GM12872 (cell line): ENCODE data around the gene CDK15.

ENCODE experiments used
- TF ChIP-seq, protein P1 (sequence below): IDR thresholded peaks from 3 replicates; pipeline ENCODE4 v1.5.1; 2011; ENCODE audit warnings: low read depth, mild to moderate bottlenecking, low read length, moderate library complexity; ENCODE audit not compliant: insufficient read depth

Gene CDK15

DNA sequence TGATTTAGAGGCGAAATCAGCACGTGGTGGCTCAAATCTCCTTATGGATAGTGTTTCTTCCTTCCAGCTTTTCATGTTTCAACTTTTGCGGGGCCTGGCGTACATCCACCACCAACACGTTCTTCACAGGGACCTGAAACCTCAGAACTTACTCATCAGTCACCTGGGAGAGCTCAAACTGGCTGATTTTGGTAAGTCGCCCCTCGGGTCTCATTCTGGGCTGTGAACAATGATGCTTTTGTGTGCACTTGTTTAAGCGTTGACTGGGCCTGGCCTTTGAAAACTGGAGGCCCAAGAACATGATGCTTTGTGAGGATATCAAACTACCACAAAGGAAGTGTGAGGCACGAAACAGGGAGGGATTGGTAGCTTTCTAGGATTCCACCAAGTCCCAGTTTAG lies 27.4 kb downstream of the CDK15 start:
- TF ChIP-seq, protein P1, sequence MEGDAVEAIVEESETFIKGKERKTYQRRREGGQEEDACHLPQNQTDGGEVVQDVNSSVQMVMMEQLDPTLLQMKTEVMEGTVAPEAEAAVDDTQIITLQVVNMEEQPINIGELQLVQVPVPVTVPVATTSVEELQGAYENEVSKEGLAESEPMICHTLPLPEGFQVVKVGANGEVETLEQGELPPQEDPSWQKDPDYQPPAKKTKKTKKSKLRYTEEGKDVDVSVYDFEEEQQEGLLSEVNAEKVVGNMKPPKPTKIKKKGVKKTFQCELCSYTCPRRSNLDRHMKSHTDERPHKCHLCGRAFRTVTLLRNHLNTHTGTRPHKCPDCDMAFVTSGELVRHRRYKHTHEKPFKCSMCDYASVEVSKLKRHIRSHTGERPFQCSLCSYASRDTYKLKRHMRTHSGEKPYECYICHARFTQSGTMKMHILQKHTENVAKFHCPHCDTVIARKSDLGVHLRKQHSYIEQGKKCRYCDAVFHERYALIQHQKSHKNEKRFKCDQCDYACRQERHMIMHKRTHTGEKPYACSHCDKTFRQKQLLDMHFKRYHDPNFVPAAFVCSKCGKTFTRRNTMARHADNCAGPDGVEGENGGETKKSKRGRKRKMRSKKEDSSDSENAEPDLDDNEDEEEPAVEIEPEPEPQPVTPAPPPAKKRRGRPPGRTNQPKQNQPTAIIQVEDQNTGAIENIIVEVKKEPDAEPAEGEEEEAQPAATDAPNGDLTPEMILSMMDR, result no peak

DNA sequence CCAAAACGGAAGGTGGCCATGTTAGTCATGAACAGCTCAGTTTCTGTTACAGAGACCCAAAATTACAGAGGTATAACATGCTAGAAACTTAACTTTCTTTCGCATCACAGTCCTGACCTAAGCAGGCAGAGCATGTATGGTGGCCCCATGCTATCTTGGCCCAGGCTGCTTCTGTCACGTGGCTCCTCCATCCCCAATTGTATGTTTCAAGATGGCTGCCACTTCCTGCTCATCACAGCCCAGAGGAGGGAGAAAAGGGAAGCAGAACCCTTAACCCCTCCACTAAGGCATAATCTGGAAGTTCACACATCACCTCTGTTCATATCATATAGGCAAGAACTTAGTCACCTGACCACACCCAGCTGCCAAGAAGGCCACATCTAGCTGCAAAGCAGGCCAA lies 28.7 kb downstream of the CDK15 start:
- TF ChIP-seq, protein P1, result no peak

DNA sequence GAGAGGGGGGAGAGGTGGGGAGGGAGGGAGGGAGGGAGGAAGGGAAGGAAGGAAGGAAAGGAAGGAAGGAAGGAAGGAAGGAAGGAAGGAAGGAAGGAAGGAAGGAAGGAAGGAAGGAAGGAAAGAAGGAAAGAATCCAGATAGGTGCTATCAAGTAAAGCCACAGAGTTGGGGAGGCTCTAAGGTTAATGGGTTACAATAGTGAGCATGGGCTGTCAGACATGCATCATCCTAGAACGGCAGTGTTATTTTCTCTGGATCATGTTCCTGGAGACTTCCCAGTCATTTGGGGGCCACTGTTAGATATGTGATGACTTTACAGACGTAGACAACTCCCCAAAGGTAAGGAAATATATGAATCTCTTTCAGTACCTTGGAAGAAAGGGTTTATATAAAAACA lies 31.1 kb downstream of the CDK15 start:
- TF ChIP-seq, protein P1, result no peak

DNA sequence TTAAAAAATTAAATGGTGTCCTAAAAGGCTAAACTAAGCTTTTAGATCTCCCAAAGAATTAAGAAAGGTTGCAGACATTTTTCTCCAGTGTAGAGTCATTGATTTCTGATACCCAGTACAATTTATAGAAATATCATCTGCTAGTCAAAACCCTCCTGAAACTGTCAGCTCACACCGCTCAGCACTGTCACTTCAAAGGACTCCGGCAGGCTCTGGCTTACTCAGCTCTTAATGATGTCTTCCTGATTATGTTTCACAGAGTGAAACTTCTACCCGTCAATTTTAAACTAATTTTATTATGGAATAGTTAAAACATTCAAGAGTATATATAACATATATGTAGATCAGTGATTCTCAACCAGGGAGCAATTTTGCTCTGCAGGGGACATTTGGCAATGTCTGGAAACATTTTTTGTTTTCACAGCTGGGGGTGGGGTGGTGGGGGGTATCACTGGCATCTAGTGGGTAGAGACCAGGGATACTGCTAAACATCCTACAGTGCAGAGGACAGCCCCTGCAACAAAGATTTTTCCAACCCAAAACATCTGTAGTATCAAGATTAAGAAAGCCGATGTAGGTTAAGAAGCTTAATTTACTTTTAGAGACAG lies 31.6 kb downstream of the CDK15 start:
- TF ChIP-seq, protein P1, result no peak

DNA sequence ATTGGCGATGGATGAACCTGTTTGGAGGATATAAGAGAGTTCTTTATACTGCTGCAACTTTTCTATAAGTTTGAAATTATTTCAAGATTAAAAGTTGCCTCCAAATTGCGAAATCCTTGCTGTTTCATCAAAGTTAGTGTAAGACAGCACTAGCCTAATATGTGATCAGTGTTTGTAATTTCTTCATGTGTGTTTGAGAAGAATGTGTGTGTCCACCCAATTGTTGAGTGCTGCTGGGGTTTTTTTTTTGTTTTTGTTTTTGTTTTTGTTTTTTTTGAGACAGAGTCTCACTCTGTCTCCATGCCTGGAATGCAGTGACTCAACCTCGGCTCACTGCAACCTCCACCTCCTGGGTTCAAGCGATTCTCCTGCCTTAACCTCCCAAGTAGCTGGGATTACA lies 33.4 kb downstream of the CDK15 start:
- TF ChIP-seq, protein P1, result no peak

DNA sequence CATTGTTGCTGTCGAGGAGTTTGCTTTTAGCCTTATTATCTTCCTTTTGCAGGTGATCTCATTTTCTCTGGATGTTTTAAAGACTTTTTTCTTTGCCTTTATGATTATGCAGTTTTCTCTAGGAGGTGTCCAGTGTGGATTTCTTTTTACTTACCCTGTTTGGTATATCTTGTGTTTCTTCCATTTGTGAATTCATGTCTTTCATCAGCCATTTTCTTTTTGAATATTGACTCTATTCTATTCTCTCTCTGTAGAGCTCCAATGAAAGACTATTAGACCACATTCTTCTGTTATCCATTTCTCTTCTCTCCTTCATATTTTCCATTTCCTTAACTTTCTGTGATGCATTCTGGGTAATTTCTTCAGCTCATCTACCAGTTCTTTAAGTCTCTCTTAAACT lies 34.4 kb downstream of the CDK15 start:
- TF ChIP-seq, protein P1, result no peak

DNA sequence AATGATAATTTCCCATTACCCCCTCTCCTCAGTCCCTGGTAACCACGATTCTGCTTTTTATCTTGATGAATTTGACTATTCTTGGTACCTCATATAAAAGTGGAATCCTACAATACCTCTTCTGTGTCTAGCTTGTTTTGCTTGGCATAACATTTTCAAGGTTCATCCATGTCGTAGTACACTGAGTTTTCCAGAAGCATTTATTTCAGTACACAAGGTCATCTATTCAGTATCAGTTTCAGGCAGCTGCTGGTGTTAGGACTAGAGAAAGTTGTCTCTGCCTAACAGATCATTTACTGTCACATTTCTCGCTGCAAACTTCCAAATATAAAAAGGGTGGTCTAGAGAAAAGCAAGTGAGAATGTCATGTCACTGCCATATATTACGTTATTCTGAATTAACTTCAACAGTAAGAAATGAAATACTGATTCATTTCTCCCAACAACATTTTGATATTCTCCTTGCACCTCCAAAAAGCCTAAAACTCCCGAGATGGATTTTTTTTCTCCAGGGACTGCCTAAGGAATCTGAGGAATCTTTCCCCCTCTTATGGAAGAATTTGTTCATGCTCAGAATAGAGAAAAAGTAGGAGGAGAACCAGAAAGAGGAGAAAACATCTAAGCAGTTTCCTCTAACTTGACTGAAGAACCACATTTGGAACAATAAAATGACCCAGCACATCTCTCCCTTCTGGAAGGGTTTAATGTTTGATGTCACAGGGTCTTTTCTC lies 36.0 kb downstream of the CDK15 start:
- TF ChIP-seq, protein P1, result no peak
